Left colon (tissue), 2 donors: Measurements from ENCODE around the gene FBL. TPM values are rescaled to one million over a fixed set of nuclear protein-coding genes. Genes with fewer than 3 reads are reported as not detected.
"Not testable (repeated sequence)": the region's sequence is repeated elsewhere in the genome, so short reads cannot be mapped to it uniquely, and the experiment has no call there.

Experiments
- ATAC-seq: fragments of 200-7000 bp; cut with Tn5 transposase; one replicate; pipeline ENCODE4 v1.9.1; 2020; ENCODE audit warnings: mild to moderate bottlenecking, moderate library complexity
- DNase-seq, 2 donors: peaks; one replicate each; pipeline ENCODE4 v3.0.0-alpha.2; 2020
- intact Hi-C, 2 donors: fragments of 100-400 bp; cut with DNase I in 1 of 2; cut with micrococcal nuclease in 1 of 2; formaldehyde crosslinking; loops; one replicate each; pipeline versions ENCODE4 v1.11.2 to v1.14.0; 2022; cut with DNase I, micrococcal nuclease
- microRNA-seq, 2 donors: library from miRNA; unstranded; fragments of <30 nt; microRNA quantifications; one replicate each; pipeline versions ENCODE4 v1.1.0 to v1.2.0, GENCODE V29; 2020
- total RNA-seq, 2 donors: library from RNA; stranded (reverse); fragmentation: NEBNext Ultra II Directional; extraction: Animal tissue kit (Norgen Biotek cat#: 25700); gene quantifications; one replicate each; pipeline ENCODE4 v1.2.1, GENCODE V29; 2021
- donor health status: DM: no; HTN: no; CAD: no.
- donor health status: DM: yes; HTN: yes; CAD: no.

The FBL gene
- total RNA-seq, 2 donors from 2014 or later: 128 to 166 TPM

DNA sequence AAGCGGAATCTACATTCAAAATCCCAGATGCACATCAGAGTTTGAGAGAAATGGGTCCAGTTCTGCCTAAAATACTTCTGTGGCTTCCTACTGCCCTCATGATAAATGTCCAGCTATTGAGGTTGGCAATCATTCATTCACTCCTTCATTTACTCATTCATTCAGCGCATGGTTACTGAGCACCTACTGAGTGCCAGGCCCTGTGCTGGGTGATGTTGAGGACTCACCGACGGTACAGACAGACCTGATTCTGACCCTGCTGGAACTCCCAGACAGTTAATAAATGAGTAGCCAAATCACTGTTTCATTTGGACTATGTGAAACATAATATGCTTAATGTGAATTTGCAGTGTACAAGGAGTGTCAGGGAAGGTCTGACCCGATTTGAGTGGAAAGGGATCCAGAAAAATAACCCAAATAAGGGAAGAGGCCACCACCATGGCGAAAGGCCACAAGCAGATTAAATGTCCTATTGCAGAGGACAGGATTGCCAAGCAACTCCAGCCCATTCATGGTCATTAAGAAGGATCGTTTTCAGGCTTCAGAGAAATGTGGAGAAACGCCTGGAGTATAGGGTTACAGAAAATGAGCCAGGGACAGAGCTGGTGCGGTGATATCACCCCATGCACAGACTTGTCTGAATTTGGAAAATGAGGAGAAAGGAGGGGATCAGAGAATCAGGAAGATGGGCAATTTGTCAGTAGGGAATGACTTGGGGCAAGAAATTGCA, 32.8 kb downstream of the FBL start:
- DNase-seq (no peak), ATAC-seq (no peak)
- intact Hi-C loops: no loop called here

DNA sequence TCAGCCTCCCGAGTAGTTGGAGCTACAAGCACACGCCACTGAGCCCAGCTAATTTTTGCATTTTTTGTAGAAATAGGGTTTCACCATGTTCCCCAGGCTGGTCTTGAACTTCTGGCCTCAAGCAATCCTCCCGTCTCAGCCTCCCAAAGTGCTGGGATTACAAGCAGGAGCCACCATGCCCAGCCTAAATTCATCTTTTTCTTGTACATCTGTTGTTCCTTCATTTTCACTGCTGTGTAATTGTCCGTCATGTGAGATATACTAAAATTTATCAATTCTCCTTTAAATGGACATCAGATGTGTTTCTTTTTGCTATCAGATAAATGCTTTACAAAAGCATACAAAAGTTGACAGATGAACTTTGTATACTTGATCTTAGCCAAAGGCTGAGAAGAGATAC, 35.1 kb downstream of the FBL start:
- no peak for ATAC-seq
- DNase-seq: no peak
- intact Hi-C loops: no loop called here

- intact Hi-C loops: no loop called here
- DNase-seq (no peak), ATAC-seq (no peak)
Observed at GRCh38 chr19:39810424-39810823, 35.8 kb downstream of the FBL start.

DNA sequence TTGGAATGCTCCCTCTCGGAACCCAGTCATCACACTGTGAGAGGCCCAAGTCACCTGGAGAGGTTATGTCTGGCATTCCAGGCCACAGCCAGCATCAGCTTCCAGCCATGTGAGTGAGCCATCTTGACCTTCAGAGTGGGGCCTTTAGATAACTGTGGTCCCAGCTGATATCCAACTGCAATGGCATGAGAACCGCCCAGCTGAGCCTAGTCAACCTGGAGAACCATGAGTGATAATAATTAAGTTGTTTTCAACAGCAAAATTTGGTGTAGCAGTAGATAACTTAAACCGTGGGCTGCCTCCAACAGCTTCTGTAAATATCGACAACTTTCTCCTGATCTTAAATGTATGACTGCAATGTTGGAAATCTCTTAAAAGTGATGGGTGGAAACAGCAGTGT, 36.8 kb downstream of the FBL start:
- ATAC-seq: no peak
- DNase-seq: no peak
- intact Hi-C loops: no loop called here

DNA sequence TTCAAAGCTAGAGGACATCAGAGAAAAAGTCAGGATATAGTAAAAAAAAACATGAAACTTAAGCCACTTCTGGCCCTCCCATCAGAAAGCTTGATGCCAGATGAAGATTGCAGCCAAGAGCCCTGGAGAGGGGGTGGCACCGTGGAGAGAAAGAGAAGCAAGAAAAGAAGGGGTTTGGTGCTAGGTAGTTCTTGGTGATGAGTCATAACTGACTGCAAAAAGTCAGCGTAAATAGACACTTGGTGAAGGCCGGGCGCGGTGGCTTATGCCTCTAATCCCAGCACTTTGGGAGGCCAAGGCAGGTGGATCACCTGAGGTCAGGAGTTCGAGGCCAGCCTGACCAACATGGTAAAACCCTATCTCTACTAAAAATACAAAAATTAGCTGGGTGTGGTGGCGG, 37.5 kb downstream of the FBL start:
- DNase-seq, intact Hi-C loops, ATAC-seq: not testable (repeated sequence)

GRCh38 chr19:39807846-39808364, 38.3 kb downstream of the FBL start:
- intact Hi-C loops: no loop called here
- no peak for DNase-seq
- no peak for ATAC-seq

GRCh38 chr19:39805104-39805503, 41.1 kb downstream of the FBL start:
- DNase-seq (no peak), ATAC-seq (no peak)
- intact Hi-C loops: no loop called here

DNA sequence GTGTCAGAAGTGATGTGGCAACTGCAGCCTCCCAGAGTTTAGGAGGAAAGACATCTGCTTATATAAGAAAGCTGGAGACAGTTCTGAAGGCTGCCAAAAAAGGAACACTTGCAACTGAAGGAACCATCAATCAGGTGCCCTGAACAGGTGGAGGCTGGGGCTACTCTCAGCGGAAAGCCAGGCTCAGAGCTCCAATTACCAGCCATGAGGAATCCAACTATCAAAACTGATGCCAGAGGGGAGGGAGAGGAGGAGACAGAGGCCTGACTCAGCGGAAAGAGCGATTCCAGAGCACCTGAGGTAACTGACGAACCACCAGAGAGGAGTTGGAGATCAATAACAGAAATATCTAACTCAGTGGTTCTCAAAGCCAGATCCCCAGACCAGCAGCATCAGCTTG, 43.2 kb downstream of the FBL start:
- no peak for ATAC-seq

GRCh38 chr19:39797083-39797482, 49.1 kb downstream of the FBL start:
- ATAC-seq: no peak
- no peak for DNase-seq
- intact Hi-C loops: no loop called here

More for the DNA sequence above, 43.2 kb downstream of the FBL start:
- intact Hi-C loops: no loop called here
- no peak for DNase-seq

- intact Hi-C loops: no loop called here
- ATAC-seq (no peak), DNase-seq (no peak)
Observed at GRCh38 chr19:39796000-39796498, 50.1 kb downstream of the FBL start.

DNA sequence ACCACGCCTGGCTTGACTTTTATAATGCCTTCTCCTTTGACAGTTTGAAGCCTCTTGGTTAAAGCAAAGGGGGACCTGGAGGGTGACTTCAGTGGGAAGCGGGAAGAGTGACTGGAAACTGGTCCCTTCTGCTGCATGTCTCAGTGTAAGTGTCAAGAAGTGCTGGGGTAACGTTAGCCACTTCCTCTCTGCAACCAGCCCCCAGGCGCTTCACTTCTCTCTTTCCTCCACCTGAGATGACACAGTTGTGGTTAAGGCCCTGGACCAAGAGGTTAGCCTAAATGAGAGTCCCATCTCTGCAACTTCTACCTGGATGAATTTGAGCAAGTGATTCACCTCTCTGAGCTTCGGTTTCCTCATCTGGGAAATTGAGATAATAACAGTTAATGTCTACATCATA, 51.2 kb downstream of the FBL start:
- ATAC-seq: no peak
- intact Hi-C loops: no loop called here
- no peak for DNase-seq

DNA sequence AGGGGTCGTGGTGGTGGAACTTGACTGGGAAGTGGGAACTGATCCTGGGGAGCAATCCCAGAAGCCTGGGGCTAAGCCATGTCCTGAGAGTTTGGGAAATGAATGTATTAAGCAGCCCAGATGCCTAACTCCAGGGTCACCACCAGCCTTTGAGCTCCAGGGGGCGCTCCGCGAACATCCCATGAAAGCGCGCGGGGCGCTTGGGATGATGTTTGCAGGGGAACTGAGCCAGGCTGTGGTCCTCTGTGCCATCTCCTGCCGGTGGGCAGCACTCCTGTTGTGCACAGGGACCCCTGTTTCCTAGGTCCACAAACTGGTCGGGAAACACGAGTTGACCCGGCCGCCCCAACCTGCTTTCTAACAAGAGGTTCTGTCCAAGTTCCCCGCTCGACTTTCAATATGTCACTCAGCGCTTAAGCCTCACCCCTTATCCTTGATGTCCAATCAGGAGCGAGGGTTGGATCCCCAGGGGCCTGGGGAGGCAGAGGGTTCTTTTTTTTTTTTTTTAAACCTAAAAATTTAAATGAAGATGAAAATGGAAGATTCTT, 53.1 kb downstream of the FBL start:
- ATAC-seq (peak; percentile 97), DNase-seq (peak; percentile 32 to 80)
- intact Hi-C loops: no loop called here

DNA sequence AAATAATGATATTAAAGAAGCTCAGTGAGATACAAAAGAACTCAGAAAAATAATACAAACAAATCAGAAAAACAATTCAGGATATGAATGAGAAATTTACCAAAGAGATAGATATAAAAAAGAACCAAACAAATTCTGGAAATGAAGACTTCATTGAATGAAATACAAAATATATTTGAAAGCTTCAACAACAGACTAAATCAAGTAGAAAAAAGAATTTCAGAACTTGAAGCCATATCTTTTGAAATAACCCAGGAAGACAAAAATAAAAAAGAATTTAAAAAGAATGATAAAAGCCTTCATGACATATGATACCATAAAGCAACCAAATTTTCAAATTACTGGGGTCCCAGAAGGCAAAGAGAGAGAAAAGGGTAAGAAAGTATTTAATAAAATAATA, 57.9 kb downstream of the FBL start:
- DNase-seq (no peak), ATAC-seq (no peak)
- intact Hi-C loops: no loop called here

Small RNA genes lying within 50 kb of the gene (microRNA-seq; reads per million reads assigned to microRNA genes)
- gene MIR6719: 0 reads per million in 2 donors

Other genes starting within 250 kb of the FBL start
- not detected for gene LGALS13, start 243.9 kb downstream of the FBL start, total RNA-seq
- not detected for gene LGALS16, start 190.5 kb downstream of the FBL start, total RNA-seq
- gene LGALS14, start 141.9 kb downstream of the FBL start, total RNA-seq: not detected
- 1 to 10 TPM in 1 of 2 donors, not detected in 1; 1.8 TPM for gene CLC, start 108.3 kb downstream of the FBL start, total RNA-seq
- gene LEUTX, start 67.5 kb downstream of the FBL start, total RNA-seq: not detected
- 10 to 100 TPM in 1 of 2 donors, 1 to 10 TPM in 1; 7.6 to 16.3 TPM for gene DYRK1B, start 12.2 kb downstream of the FBL start, total RNA-seq
- 1,000 to 10,000 TPM; 6,411 to 6,996 TPM for gene FCGBP, start 88.3 kb upstream of the FBL start, total RNA-seq
- gene PSMC4, start 124.8 kb upstream of the FBL start, total RNA-seq: 10 to 100 TPM; 71.7 to 83.1 TPM
- 1 to 10 TPM; 2.0 to 3.0 TPM for gene ZNF546, start 150.7 kb upstream of the FBL start, total RNA-seq
- 10 to 100 TPM; 19.0 to 23.2 TPM for gene ZNF780B, start 209.9 kb upstream of the FBL start, total RNA-seq
- gene ZNF780A, start 244.6 kb upstream of the FBL start, total RNA-seq: 10 to 100 TPM; 11.7 to 12.8 TPM